Liver (tissue), 9 donors: ENCODE results near the gene LANCL3. TPM values are rescaled to one million over a fixed set of nuclear protein-coding genes. Genes with fewer than 3 reads are reported as not detected.
"Not testable (repeated sequence)": the region's sequence is repeated elsewhere in the genome, so short reads cannot be mapped to it uniquely, and the experiment has no call there.

ENCODE experiments used
- DNase-seq: peaks from one replicate; pipeline ENCODE4 v3.0.0-alpha.2; 2017; ENCODE audit warnings: low spot score
- H3K27ac ChIP-seq, 2 donors: one replicate each; pipeline ENCODE4 v1.7.0; 2013; ENCODE audit warnings: inconsistent platforms in 2 of 2, low read length in 2 of 2, control low read depth in 1 of 2, low read depth in 1 of 2, mild to moderate bottlenecking in 1 of 2
- H3K27me3 ChIP-seq, 4 donors: one replicate each; pipeline versions ENCODE4 v1.6.1 to v1.7.0; 2013; ENCODE audit warnings: low read length in 3 of 4, inconsistent platforms in 1 of 4, mild to moderate bottlenecking in 1 of 4, moderate library complexity in 1 of 4; ENCODE audit not compliant: control insufficient read depth in 4 of 4, insufficient read depth in 4 of 4
- H3K36me3 ChIP-seq, 4 donors: one replicate each; pipeline versions ENCODE4 v1.6.1 to v1.7.0; 2013; ENCODE audit warnings: low read length in 3 of 4, mild to moderate bottlenecking in 3 of 4, low read depth in 1 of 4, moderate library complexity in 1 of 4; ENCODE audit not compliant: control insufficient read depth in 4 of 4, insufficient read depth in 3 of 4
- H3K4me1 ChIP-seq, 4 donors: one replicate each; pipeline versions ENCODE4 v1.6.1 to v1.7.0; 2013; ENCODE audit warnings: low read length in 3 of 4, mild to moderate bottlenecking in 3 of 4, moderate library complexity in 1 of 4; ENCODE audit not compliant: control insufficient read depth in 4 of 4, insufficient read depth in 4 of 4
- H3K4me3 ChIP-seq, 3 donors: one replicate each; pipeline versions ENCODE4 v1.6.1 to v1.7.0; 2013; ENCODE audit warnings: low read length in 3 of 3, control low read depth in 1 of 3, low read depth in 1 of 3, mild to moderate bottlenecking in 1 of 3
- H3K9ac ChIP-seq, 2 donors: one replicate each; pipeline ENCODE4 v1.7.0; 2013; ENCODE audit warnings: low read length in 2 of 2, mild to moderate bottlenecking in 2 of 2, moderate library complexity in 2 of 2, control low read depth in 1 of 2, low read depth in 1 of 2
- H3K9me3 ChIP-seq, 4 donors: one replicate each; pipeline versions ENCODE4 v1.6.1 to v1.7.0; 2013; ENCODE audit warnings: low read length in 3 of 4; ENCODE audit not compliant: control insufficient read depth in 4 of 4
- ATF3 ChIP-seq: IDR thresholded peaks from 2 replicates; pipeline ENCODE4 v1.6.1; 2016; ENCODE audit warnings: antibody characterized with exemption
- CTCF ChIP-seq: fragments of 150-350 bp; IDR thresholded peaks from 2 replicates; pipeline ENCODE4 v1.5.1; 2017; ENCODE audit warnings: improper control_type of control experiment, low read depth, low read length; ENCODE audit not compliant: missing input control
- EGR1 ChIP-seq, 2 donors: IDR thresholded peaks; 2 replicates each; pipeline ENCODE4 v1.6.1; 2016 to 2018; ENCODE audit warnings: antibody characterized with exemption in 2 of 2, low read depth in 2 of 2
- FOXA1 ChIP-seq: IDR thresholded peaks from 2 replicates; pipeline ENCODE4 v1.6.1; 2016; ENCODE audit warnings: antibody characterized with exemption
- GABPA ChIP-seq, 2 donors: IDR thresholded peaks in 1 of 2; conservative IDR thresholded peaks in 1 of 2; 2 replicates each; pipeline ENCODE4 v1.6.1; 2016; ENCODE audit warnings: antibody characterized with exemption in 2 of 2, mild to moderate bottlenecking in 1 of 2, moderate library complexity in 1 of 2
- HNF4A ChIP-seq, 2 donors: conservative IDR thresholded peaks; 2 replicates each; pipeline ENCODE4 v1.6.1; 2016; ENCODE audit warnings: antibody characterized with exemption in 2 of 2, mild to moderate bottlenecking in 2 of 2
- HNF4G ChIP-seq: IDR thresholded peaks from 2 replicates; pipeline ENCODE4 v1.6.1; 2016; ENCODE audit warnings: antibody characterized with exemption
- JUND ChIP-seq, 2 donors: IDR thresholded peaks; 2 replicates each; pipeline ENCODE4 v1.6.1; 2016; ENCODE audit warnings: antibody characterized with exemption in 2 of 2
- MAX ChIP-seq: IDR thresholded peaks from 2 replicates; pipeline ENCODE4 v1.6.1; 2016; ENCODE audit warnings: antibody characterized with exemption
- NR2F2 ChIP-seq: IDR thresholded peaks from 2 replicates; pipeline ENCODE4 v1.6.1; 2016; ENCODE audit warnings: antibody characterized with exemption
- REST ChIP-seq: IDR thresholded peaks from 2 replicates; pipeline ENCODE4 v1.6.1; 2016; ENCODE audit warnings: antibody characterized with exemption, mild to moderate bottlenecking
- RXRA ChIP-seq, 2 donors: IDR thresholded peaks; 2 replicates each; pipeline ENCODE4 v1.6.1; 2017 to 2018; ENCODE audit warnings: antibody characterized with exemption in 2 of 2, mild to moderate bottlenecking in 1 of 2
- SP1 ChIP-seq: IDR thresholded peaks from 2 replicates; pipeline ENCODE4 v1.6.1; 2018; ENCODE audit warnings: antibody characterized with exemption, mild to moderate bottlenecking
- TAF1 ChIP-seq: conservative IDR thresholded peaks from 2 replicates; pipeline ENCODE4 v1.6.1; 2016; ENCODE audit warnings: antibody characterized with exemption, mild to moderate bottlenecking
- WGBS: extraction: QIAGEN DNeasy Blood & Tissue Kit; methylation state at CpG from one replicate; pipeline ENCODE4 v1.1.7; 2013; 5-methylcytosine and 5-hydroxymethylcytosine counted together
- polyA plus RNA-seq, 2 donors: library from polyadenylated mRNA; stranded (reverse) in 1 of 2; unstranded in 1 of 2; fragments of 200-250 nt in 1 of 2; fragments of >200 nt in 1 of 2; fragmentation: Nextera tagmentation in 1 of 2; extraction: Ambion mirVana in 1 of 2; gene quantifications; one replicate each; pipeline versions ENCODE4 v1.2.1 to v1.2.3, GENCODE V29; 2013 to 2015
- total RNA-seq, 2 donors: library from RNA; depleted of rRNA; stranded (reverse); fragments of >200 nt; gene quantifications; one replicate each; pipeline ENCODE4 v1.2.3, GENCODE V29; 2014
- donor health status: healthy.
- donor health status: healthy.
- donor health status: healthy.
- donor health status: healthy.
- donor health status: healthy.

LANCL3 gene
- total and polyA plus RNA-seq, 4 donors, result under 0.01 to 2.1 (median 0.01) TPM; not detected in 1

GRCh38 chrX:37543324-37543723 is 28.1 kb upstream of the LANCL3 start:
- WGBS, result 95% methylated on average over 23 of the region's 23 CpGs
- H3K9me3 ChIP-seq, result peaks cover 0 to 3% (median under 1%) of the 10 kb centered on the region in 4 donors
- H3K9ac ChIP-seq, result no peak overlapping the region
- TF ChIP-seq GABPA (IDR thresholded peaks at IDR 0.05 in 1 of 2, conservative IDR thresholded peaks at IDR 0.05 in 1 of 2) (no peak), HNF4A (conservative IDR thresholded peaks at IDR 0.05) (no peak), TAF1 (no peak), ATF3 (no peak), NR2F2 (no peak), SP1 (no peak)
- no peaks in the 10 kb centered on the region for H3K36me3 ChIP-seq
- H3K27me3 ChIP-seq, result no peaks in the 10 kb centered on the region
- H3K4me1 ChIP-seq, result no peaks in the 10 kb centered on the region
- no peak for DNase-seq
- no peak overlapping the region for H3K27ac ChIP-seq
- H3K4me3 ChIP-seq, result no peak overlapping the region

- WGBS, result 78% methylated on average over 1 of the region's 1 CpG
- H3K4me3 ChIP-seq, DNase-seq, H3K9ac ChIP-seq, H3K27ac ChIP-seq, H3K27me3 ChIP-seq, H3K36me3 ChIP-seq, H3K9me3 ChIP-seq, H3K4me1 ChIP-seq: not testable (repeated sequence)
Measured at GRCh38 chrX:37544531-37544930, 26.9 kb upstream of the LANCL3 start.

- DNase-seq, result no peak
- no peak for TF ChIP-seq RXRA (IDR thresholded peaks at IDR 0.05)
- WGBS, result 96% methylated on average over 25 of the region's 25 CpGs
Measured at GRCh38 chrX:37545066-37545465, 26.4 kb upstream of the LANCL3 start.

GRCh38 chrX:37549619-37550018 is 21.8 kb upstream of the LANCL3 start:
- not testable (repeated sequence) for H3K36me3 ChIP-seq, H3K27me3 ChIP-seq, H3K9ac ChIP-seq, H3K27ac ChIP-seq, H3K4me1 ChIP-seq, DNase-seq, H3K9me3 ChIP-seq, H3K4me3 ChIP-seq

More at GRCh38 chrX:37545066-37545465, 26.4 kb upstream of the LANCL3 start:
- Histone ChIP-seq H3K27ac (no peak overlapping the region), H3K4me1 (no peaks in the 10 kb centered on the region), H3K4me3 (no peak overlapping the region), H3K27me3 (no peaks in the 10 kb centered on the region), H3K9me3 (peaks cover 0 to 3% (median under 1%) of the 10 kb centered on the region in 4 donors), H3K9ac (no peak overlapping the region), H3K36me3 (no peaks in the 10 kb centered on the region)

- WGBS, result 62% methylated on average over 6 of the region's 6 CpGs
- Histone ChIP-seq H3K9ac (no peak overlapping the region), H3K36me3 (no peaks in the 10 kb centered on the region), H3K4me3 (no peak overlapping the region), H3K27me3 (peaks cover 0 to 5% (median 0%) of the 10 kb centered on the region in 4 donors), H3K9me3 (no peaks in the 10 kb centered on the region), H3K27ac (no peak overlapping the region), H3K4me1 (no peaks in the 10 kb centered on the region)
- DNase-seq, result no peak
- TF ChIP-seq FOXA1 (no peak), ATF3 (no peak), CTCF (no peak), REST (no peak), TAF1 (no peak), GABPA (IDR thresholded peaks at IDR 0.05 in 1 of 2, conservative IDR thresholded peaks at IDR 0.05 in 1 of 2) (no peak), HNF4G (no peak), JUND (IDR thresholded peaks at IDR 0.05) (no peak), MAX (no peak), EGR1 (IDR thresholded peaks at IDR 0.05; ENCODE audit: low read depth in 2 of 2) (no peak)
Measured at GRCh38 chrX:37553476-37553875, 18.0 kb upstream of the LANCL3 start.
